Measurements from ENCODE around the gene CCDC196. TPM values are rescaled to one million over a fixed set of nuclear protein-coding genes. Genes with fewer than 3 reads are reported as not detected.
"Not testable (repeated sequence)": the region's sequence is repeated elsewhere in the genome, so short reads cannot be mapped to it uniquely, and the experiment has no call there.

The CCDC196 gene
- total RNA-seq, 4 donors from 2014 or later = not detected

DNA sequence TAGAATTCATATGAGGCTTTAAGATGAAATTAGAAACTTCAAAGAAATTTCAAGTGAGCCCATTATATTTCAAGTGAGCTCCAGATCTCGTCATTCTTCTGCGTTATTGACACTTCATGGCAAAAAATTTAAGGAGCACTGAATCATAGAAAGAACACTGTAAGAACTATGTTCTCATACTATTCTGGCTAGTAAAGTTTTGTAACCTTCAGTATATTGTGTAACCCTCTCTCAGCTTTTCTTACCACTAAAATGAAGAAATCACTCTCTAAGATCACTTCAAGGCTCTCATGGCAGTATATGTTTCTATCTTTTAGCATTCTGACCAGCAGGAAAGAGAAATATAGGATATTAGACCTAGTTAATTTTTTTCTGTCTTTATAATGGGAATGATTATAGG, 28.0 kb downstream of the CCDC196 start:
- 92 to 94% methylated on average over 2 of the region's 2 CpGs for WGBS, 2 donors
- no peak for DNase-seq (ENCODE audit: low spot score in 2 of 2)
- no peak overlapping the region for H3K4me3 ChIP-seq (ENCODE audit: low read depth, poor library complexity, severe bottlenecking)
- no peak for TF ChIP-seq POLR2A (IDR thresholded peaks at IDR 0.05)
- TF ChIP-seq, protein P1, sequence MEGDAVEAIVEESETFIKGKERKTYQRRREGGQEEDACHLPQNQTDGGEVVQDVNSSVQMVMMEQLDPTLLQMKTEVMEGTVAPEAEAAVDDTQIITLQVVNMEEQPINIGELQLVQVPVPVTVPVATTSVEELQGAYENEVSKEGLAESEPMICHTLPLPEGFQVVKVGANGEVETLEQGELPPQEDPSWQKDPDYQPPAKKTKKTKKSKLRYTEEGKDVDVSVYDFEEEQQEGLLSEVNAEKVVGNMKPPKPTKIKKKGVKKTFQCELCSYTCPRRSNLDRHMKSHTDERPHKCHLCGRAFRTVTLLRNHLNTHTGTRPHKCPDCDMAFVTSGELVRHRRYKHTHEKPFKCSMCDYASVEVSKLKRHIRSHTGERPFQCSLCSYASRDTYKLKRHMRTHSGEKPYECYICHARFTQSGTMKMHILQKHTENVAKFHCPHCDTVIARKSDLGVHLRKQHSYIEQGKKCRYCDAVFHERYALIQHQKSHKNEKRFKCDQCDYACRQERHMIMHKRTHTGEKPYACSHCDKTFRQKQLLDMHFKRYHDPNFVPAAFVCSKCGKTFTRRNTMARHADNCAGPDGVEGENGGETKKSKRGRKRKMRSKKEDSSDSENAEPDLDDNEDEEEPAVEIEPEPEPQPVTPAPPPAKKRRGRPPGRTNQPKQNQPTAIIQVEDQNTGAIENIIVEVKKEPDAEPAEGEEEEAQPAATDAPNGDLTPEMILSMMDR (IDR thresholded peaks at IDR 0.05) = no peak
- intact Hi-C loops (cut with DNase I; ENCODE audit: low total_unique reads) = no loop called here

GRCh38 chr14:66530526-66530925, 44.4 kb downstream of the CCDC196 start:
- H3K4me3 ChIP-seq (ENCODE audit: low read depth, poor library complexity, severe bottlenecking) = no peak overlapping the region
- DNase-seq (ENCODE audit: low spot score in 2 of 2) = no peak
- intact Hi-C loops (cut with DNase I; ENCODE audit: low total_unique reads) = no loop called here
- 85 to 87% methylated on average over 9 of the region's 9 CpGs for WGBS, 2 donors
- TF ChIP-seq, protein P1 (IDR thresholded peaks at IDR 0.05) = no peak
- no peak for TF ChIP-seq POLR2A (IDR thresholded peaks at IDR 0.05)

- TF ChIP-seq, protein P1 (IDR thresholded peaks at IDR 0.05) = no peak
- TF ChIP-seq POLR2A (IDR thresholded peaks at IDR 0.05) = no peak
- intact Hi-C loops (cut with DNase I; ENCODE audit: low total_unique reads) = no loop called here
- 83 to 87% methylated on average over 3 of the region's 3 CpGs for WGBS, 2 donors
Measured at GRCh38 chr14:66539034-66539433, 52.9 kb downstream of the CCDC196 start.

DNA sequence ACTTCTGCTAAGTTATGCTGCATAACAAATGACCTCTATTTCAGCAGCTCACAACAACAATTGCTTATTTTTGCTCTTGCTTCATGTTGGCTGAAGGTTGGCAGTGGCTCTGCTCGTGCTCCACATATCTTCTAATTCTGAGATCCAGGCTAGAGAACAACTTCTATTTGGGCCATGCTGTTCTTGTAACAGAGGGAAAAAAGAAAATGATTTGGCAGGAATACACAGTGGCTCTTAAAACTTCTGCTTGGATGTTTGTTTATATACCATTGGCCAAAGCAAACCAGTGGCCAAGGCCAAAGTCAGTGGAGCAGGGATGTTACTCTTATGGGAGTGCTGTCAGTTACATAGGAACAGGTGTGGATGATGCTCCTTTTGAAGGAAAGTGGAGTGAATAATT, 53.9 kb downstream of the CCDC196 start:
- 74 to 90% methylated on average over 1 of the region's 1 CpG for WGBS, 2 donors

More at GRCh38 chr14:66539034-66539433, 52.9 kb downstream of the CCDC196 start:
- no peak overlapping the region for H3K4me3 ChIP-seq (ENCODE audit: low read depth, poor library complexity, severe bottlenecking)
- DNase-seq (ENCODE audit: low spot score in 2 of 2) = no peak

DNA sequence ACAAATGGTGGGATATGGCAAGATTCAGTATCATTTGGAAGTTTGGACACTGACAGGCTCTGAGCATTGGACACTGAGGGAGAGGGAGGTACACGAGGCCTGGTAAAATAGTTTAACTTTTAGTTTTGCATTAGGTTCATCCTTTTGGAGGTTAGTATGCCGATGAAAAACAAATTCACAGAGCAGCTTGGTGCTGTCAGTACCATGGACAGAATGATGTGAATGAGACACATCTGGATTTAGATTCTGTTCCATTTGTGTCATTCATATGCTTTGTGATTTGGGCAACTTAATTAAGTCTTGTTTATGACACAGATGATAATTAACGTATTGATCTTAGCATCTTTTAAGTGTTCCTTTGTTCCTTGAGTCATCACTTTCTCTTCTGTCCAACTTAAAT, 55.5 kb downstream of the CCDC196 start:
- no peak for DNase-seq (ENCODE audit: low spot score in 2 of 2)
- WGBS, 2 donors = 83 to 90% methylated on average over 3 of the region's 3 CpGs
- intact Hi-C loops (cut with DNase I; ENCODE audit: low total_unique reads) = no loop called here
- no peak overlapping the region for H3K4me3 ChIP-seq (ENCODE audit: low read depth, poor library complexity, severe bottlenecking)
- TF ChIP-seq, protein P1 (IDR thresholded peaks at IDR 0.05) = no peak
- no peak for TF ChIP-seq POLR2A (IDR thresholded peaks at IDR 0.05)

More for the DNA sequence above, 53.9 kb downstream of the CCDC196 start:
- no peak for TF ChIP-seq POLR2A (IDR thresholded peaks at IDR 0.05)
- TF ChIP-seq, protein P1 (IDR thresholded peaks at IDR 0.05) = no peak
- intact Hi-C loops (cut with DNase I; ENCODE audit: low total_unique reads) = no loop called here
- DNase-seq (ENCODE audit: low spot score in 2 of 2) = no peak
- H3K4me3 ChIP-seq (ENCODE audit: low read depth, poor library complexity, severe bottlenecking) = no peak overlapping the region

- 79 to 80% methylated on average over 2 of the region's 2 CpGs for WGBS, 2 donors
- intact Hi-C loops (cut with DNase I; ENCODE audit: low total_unique reads) = no loop called here
- no peak for TF ChIP-seq POLR2A (IDR thresholded peaks at IDR 0.05)
- no peak overlapping the region for H3K4me3 ChIP-seq (ENCODE audit: low read depth, poor library complexity, severe bottlenecking)
- DNase-seq (ENCODE audit: low spot score in 2 of 2) = no peak
Measured at GRCh38 chr14:66543996-66544395, 57.8 kb downstream of the CCDC196 start.

DNA sequence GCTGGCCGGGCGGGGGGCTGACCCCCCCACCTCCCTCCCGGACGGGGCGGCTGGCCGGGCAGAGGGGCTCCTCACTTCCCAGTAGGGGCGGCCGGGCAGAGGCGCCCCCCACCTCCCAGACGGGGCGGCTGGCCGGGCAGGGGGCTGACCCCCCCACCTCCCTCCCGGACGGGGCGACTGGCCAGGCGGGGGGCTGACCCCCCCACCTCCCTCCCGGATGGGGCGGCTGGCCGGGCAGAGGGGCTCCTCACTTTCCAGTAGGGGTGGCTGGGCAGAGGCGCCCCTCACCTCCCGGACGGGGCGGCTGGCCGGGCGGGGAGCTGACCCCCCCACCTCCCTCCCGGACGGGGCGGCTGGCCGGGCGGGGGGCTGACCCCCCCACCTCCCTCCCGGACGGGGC, 59.0 kb downstream of the CCDC196 start:
- H3K4me3 ChIP-seq (ENCODE audit: low read depth, poor library complexity, severe bottlenecking); DNase-seq (ENCODE audit: low spot score in 2 of 2); intact Hi-C loops (cut with DNase I; ENCODE audit: low total_unique reads): not testable (repeated sequence)
- WGBS, 2 donors = no CpG with 5 or more reads among the region's 32 CpGs

DNA sequence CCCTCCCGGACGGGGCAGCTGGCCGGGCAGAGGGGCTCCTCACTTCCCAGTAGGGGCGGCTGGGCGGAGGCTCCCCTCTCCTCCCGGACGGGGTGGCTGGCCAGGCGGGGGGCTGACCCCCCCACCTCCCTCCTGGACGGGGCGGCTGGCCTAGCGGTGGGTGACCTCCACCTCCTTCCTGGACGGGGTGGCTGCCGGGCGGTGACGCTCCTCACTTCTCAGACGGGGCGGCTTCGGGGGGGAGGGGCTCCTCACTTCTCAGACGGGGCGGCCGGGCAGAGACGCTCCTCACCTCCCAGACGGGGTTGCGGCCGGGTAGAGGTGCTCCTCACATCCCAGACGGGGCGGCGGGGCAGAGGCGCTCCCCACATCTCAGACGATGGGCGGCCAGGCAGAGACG, 59.6 kb downstream of the CCDC196 start:
- intact Hi-C loops (cut with DNase I; ENCODE audit: low total_unique reads); DNase-seq (ENCODE audit: low spot score in 2 of 2); H3K4me3 ChIP-seq (ENCODE audit: low read depth, poor library complexity, severe bottlenecking): not testable (repeated sequence)
- WGBS, 2 donors = 98% methylated on average over 9 of the region's 32 CpGs; no CpG with 5 or more reads in 1 of the 2 donors
